ENCODE measurements around the gene HSD17B8.

HSD17B8 gene

DNA sequence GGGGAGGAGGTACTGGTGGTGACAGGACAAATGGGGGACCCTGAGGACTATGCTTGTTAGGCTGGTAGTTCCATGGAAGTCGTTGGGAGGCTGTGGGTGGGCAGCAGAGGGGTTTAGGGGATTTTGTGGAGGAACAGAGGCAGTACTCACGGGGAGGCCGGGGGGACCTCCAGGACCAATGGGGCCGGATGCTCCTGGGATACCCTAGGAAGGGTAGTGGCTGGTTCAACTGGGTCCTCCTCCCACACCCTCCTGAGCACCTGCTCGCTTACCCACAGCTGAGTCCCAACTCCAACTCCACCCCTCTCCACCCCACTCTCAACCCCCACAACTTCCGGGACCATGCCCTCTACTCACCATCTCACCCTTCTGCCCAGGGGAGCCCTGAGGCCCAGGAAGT lies 38.1 kb upstream of the HSD17B8 start:
- DNase-seq (ENCODE audit: extremely low spot score) = no peak
- POLR2A ChIA-PET = interaction anchor here (0.6 kb wide), 1 partner anchor 1501 kb away, joined by 6 read pairs; the partner anchor contains the start of gene CSNK2B
- TF ChIP-seq CTCF (IDR thresholded peaks at IDR 0.05; ENCODE audit: control extremely low read depth, extremely low read depth, low read depth, missing control alignments) = no peak
- CTCF ChIA-PET = interaction anchor here (1.2 to 2.3 kb wide), 2 partner anchors 16 to 82 kb away, joined by 4 to 8 read pairs; no protein-coding TSS in a partner anchor

GRCh38 chr6:33166811-33167210 lies 37.6 kb upstream of the HSD17B8 start:
- ChIA-PET POLR2A (interaction anchor here (0.6 kb wide), 1 partner anchor 1501 kb away, joined by 6 read pairs; the partner anchor contains the start of gene CSNK2B), CTCF (interaction anchor here (1.2 kb wide), 1 partner anchor 16 kb away, joined by 4 read pairs; no protein-coding TSS in a partner anchor)
- TF ChIP-seq CTCF (IDR thresholded peaks at IDR 0.05; ENCODE audit: control extremely low read depth, extremely low read depth, low read depth, missing control alignments) = no peak
- no peak for DNase-seq (ENCODE audit: extremely low spot score)

DNA sequence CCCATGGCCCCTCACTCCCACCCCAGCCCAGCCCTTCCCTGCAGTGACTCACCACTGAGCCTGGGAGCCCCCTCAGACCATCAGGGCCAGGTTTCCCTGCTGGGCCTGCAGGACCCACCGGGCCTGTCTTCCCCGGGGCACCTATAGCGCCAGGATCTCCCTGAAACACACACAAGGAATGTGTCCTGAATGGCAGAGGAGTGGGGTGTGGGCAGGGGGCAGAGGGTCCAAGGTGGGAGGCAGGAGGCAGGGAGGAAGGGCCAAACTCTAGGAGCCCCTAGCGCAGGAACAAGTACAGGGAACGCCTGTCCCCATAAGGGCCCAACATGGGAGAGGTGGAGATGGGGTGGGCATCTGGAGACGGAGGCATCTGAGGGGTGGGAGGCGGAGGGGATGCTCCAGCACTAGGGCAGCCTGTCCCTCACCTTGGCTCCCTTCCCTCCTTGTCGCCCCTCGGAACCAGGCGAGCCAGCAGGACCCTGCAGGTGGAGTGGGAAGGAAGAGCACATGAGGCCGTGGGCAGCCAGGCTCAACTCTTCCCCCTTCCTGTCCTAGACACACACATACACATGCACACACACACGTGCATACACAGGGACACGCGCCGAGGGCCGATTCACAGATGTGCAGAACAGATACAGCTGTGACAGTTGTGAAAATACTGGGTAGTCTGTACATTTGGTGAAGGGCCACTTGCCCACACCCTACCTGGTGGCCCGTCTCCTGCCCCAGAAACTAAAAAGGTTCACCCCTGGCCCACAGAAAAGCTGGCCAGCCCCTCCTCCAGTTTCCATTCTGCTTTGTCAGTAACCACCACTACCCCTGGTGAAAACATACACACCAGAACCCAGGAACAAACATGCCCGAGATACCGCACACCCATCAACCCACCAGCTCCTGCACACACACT lies 36.8 kb upstream of the HSD17B8 start:
- DNase-seq (ENCODE audit: extremely low spot score) = no peak
- POLR2A ChIA-PET = no interaction called here
- CTCF ChIA-PET = interaction anchor here (1.2 to 2.0 kb wide), 2 partner anchors 8 to 17 kb away, joined by 4 to 5 read pairs; no protein-coding TSS in a partner anchor
- no peak for TF ChIP-seq CTCF (IDR thresholded peaks at IDR 0.05; ENCODE audit: control extremely low read depth, extremely low read depth, low read depth, missing control alignments)

DNA sequence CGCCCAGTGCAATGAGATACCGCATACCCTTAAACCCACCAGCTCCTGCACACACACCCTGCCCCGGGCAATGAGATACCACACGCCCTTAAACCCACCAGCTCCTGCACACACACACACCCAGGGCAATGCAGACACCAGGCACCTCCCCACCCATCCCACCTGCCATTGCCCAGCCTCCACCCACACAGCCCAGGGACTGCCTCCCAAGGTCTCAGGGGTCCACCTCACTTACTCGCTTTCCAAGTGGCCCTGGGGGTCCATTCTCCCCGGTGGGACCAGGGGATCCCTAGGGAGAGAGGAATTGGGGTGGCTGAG lies 36.2 kb upstream of the HSD17B8 start:
- POLR2A ChIA-PET = no interaction called here
- TF ChIP-seq CTCF (IDR thresholded peaks at IDR 0.05; ENCODE audit: control extremely low read depth, extremely low read depth, low read depth, missing control alignments) = no peak
- DNase-seq (ENCODE audit: extremely low spot score) = no peak
- CTCF ChIA-PET = interaction anchor here (2.0 kb wide), 1 partner anchor 9 kb away, joined by 5 read pairs; no protein-coding TSS in a partner anchor

GRCh38 chr6:33168639-33169038 lies 35.8 kb upstream of the HSD17B8 start:
- no peak for TF ChIP-seq CTCF (IDR thresholded peaks at IDR 0.05; ENCODE audit: control extremely low read depth, extremely low read depth, low read depth, missing control alignments)
- ChIA-PET POLR2A (no interaction called here), CTCF (interaction anchor here (2.0 kb wide), 1 partner anchor 9 kb away, joined by 5 read pairs; no protein-coding TSS in a partner anchor)
- DNase-seq (ENCODE audit: extremely low spot score) = no peak

DNA sequence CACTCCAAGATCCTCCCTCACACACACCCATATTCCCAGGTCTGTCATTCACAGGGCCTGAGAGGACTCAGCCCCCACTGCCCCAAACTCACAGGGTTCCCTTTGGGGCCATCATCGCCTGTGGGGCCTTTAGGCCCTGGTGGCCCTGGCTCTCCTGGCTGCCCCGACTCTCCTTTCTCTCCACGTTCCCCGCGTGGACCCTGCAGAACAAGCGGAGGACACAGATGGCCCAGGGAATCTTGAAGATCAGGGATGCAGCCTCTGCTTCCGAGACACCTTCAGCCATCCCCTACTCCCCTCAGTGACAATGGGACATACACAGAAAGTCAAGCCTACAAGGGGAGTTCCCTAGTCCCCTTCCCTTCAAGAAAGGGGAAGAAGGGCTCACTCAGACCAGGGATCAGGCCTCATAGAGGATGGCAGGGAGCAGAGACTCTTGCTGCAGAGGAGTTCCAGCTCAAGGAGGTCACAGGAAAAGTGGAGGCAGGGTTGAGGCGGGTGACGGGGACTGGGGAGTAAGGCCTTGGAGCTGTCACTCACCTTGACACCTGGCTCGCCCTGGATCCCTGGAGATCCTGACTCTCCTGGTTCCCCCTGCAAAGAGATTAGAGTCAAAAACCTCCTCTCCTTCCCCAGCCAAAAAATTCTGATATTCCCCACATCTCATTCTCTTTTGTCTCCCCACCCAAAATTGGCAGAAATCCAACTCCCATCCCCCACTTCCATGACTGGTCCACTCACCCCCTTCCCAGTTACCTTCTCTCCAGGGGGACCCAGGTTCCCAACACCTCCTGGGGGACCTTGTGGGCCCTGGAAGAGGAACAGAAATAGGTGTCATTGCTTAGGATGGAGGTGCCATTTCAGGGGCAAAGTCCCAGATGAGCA lies 34.9 kb upstream of the HSD17B8 start:
- CTCF ChIA-PET = interaction anchor here (2.0 kb wide), 1 partner anchor 10 kb away, joined by 5 read pairs; no protein-coding TSS in a partner anchor
- TF ChIP-seq CTCF (IDR thresholded peaks at IDR 0.05; ENCODE audit: control extremely low read depth, extremely low read depth, low read depth, missing control alignments) = no peak
- DNase-seq (ENCODE audit: extremely low spot score) = no peak
- POLR2A ChIA-PET = no interaction called here
